ENCODE results near the gene ATP2C2. TPM values are rescaled to one million over a fixed set of nuclear protein-coding genes. Genes with fewer than 3 reads are reported as not detected.

Gene ATP2C2
- total RNA-seq, 1 donor from 2014 or later, result 32.1 TPM

DNA sequence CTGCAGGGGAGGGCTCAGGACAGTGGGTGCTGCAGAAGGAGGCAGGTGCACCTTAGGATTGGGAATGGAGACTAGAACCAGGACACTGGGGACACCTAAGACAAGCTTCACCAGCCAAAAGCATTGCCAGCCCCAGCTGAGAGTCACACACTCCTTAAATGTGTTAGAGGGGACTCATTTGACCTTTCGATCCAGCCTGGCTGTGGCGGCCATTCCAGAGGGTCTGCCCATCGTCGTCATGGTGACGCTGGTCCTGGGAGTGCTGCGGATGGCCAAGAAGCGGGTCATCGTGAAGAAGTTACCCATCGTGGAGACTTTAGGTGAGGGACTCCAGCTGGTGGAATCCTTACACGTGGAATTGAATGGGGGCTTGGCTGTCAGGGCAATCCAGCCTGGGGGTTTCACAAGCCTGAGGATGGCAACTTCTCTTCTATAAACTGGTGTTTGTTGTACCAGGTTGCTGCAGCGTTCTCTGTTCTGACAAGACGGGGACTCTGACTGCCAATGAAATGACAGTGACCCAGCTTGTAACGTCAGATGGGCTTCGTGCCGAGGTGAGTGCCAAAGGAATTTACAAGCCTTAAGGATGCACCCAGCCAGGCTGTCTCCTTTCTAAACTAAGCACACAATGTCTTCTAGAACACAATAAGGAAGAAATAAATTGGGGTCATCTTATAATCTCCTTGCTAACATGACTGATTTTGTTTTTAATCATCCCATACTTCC, 70.8 kb downstream of the ATP2C2 start:
- FAIRE-seq, result no peak
- Histone ChIP-seq H3K4me3 (ENCODE audit: low read depth, low read length) (no peak overlapping the region), H3K27me3 (ENCODE audit: control insufficient read depth, insufficient read depth, low read length) (no peaks in the 10 kb centered on the region), H3K36me3 (ENCODE audit: control insufficient read depth, insufficient read depth, low read length) (peaks cover 6% of the 10 kb centered on the region)
- no peak for DNase-seq (ENCODE audit: low read depth)
- TF ChIP-seq, protein P1, sequence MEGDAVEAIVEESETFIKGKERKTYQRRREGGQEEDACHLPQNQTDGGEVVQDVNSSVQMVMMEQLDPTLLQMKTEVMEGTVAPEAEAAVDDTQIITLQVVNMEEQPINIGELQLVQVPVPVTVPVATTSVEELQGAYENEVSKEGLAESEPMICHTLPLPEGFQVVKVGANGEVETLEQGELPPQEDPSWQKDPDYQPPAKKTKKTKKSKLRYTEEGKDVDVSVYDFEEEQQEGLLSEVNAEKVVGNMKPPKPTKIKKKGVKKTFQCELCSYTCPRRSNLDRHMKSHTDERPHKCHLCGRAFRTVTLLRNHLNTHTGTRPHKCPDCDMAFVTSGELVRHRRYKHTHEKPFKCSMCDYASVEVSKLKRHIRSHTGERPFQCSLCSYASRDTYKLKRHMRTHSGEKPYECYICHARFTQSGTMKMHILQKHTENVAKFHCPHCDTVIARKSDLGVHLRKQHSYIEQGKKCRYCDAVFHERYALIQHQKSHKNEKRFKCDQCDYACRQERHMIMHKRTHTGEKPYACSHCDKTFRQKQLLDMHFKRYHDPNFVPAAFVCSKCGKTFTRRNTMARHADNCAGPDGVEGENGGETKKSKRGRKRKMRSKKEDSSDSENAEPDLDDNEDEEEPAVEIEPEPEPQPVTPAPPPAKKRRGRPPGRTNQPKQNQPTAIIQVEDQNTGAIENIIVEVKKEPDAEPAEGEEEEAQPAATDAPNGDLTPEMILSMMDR (IDR thresholded peaks at IDR 0.05; ENCODE audit: insufficient read depth, low read length, severe bottlenecking), result no peak

DNA sequence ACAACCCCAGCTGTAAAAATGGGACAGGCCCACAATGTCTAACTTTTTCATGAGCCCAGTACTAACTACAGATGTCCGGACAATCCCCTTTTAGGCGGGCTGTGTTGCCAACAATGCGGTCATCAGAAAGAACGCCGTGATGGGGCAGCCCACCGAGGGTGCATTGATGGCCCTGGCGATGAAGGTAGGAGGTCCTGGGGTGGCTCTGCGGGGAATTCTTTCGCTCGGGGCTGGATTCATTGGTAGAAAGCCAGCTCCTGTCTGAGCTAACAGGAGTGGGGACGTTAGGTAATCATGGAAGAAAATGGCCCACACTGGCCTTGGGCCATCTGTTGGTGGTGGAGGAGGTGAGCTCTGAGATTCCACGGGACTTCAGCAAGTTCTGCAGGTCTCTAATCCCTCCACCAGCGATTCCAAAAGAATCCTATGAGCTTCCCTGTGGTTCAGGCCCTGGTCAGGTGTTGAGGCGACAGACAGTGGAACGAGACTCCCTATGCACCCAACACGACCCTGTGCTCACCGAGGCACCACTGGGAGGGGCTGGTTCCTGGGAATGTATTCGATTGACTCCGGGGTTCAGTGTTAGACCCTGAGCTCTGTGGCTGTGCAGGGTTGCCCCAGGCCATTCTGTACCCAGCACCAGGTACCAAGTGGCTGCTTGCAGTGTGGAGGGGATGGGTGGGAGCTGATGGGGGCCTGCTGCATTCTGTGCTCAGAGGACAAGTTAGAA, 74.2 kb downstream of the ATP2C2 start:
- TF ChIP-seq, protein P1 (IDR thresholded peaks at IDR 0.05; ENCODE audit: insufficient read depth, low read length, severe bottlenecking), result no peak
- DNase-seq (ENCODE audit: low read depth) (no peak), FAIRE-seq (no peak)
- peaks cover 6% of the 10 kb centered on the region for H3K36me3 ChIP-seq (ENCODE audit: control insufficient read depth, insufficient read depth, low read length)
- H3K27me3 ChIP-seq (ENCODE audit: control insufficient read depth, insufficient read depth, low read length), result no peaks in the 10 kb centered on the region
- H3K4me3 ChIP-seq (ENCODE audit: low read depth, low read length), result no peak overlapping the region

DNA sequence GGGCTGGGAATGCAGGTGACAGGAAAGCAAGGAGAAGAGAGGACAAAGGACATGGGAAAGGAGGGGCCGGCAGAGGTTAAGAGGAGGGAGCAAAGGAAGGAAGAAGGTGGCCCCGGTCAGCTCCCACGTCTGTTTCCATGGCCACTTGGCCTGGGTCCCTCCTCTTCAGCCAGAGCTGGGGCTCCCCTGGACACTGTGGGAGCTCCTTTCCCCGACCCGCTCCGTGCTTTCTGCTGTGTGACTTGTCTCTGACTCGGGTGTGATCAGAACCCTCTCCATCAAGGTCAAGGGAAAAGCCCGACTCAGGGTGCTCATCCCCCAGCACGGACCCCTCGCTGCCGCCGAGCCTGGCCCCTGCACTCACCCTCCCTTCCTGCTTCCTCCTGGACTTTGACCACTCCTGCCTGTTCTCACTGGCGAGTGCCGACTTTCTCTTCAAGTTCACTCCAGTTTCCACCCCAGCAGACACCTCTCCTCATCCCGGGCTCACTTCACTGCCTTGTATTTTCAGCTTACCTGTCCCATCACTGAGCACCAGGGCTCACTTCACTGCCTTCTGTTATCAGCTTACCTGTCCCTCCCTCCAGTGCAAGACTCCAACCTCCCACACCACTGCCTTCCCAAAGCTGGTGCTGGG, 74.9 kb downstream of the ATP2C2 start:
- FAIRE-seq, result no peak
- no peak overlapping the region for H3K4me3 ChIP-seq (ENCODE audit: low read depth, low read length)
- TF ChIP-seq, protein P1 (IDR thresholded peaks at IDR 0.05; ENCODE audit: insufficient read depth, low read length, severe bottlenecking), result no peak
- DNase-seq (ENCODE audit: low read depth), result no peak
- peaks cover 5% of the 10 kb centered on the region for H3K36me3 ChIP-seq (ENCODE audit: control insufficient read depth, insufficient read depth, low read length)
- no peaks in the 10 kb centered on the region for H3K27me3 ChIP-seq (ENCODE audit: control insufficient read depth, insufficient read depth, low read length)

DNA sequence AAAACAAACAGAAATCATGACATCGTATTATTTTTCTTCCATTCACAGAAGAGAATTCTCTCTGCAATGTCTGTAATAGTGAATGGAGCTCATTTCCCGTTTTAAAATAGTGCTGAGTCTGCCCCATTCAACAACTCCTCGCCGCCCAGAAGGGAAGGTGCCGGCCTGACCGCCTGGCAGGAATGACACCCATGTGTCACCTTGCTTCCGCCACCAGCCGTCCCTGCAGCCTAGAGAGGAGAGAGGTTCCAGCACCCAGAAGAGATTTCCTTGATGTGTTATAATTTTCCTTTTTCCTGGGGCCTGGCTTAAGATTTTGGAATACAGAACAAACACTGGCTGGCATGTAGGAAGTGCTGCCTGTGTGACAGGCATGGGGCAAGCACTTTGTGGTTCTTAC, 76.1 kb downstream of the ATP2C2 start:
- Histone ChIP-seq H3K36me3 (ENCODE audit: control insufficient read depth, insufficient read depth, low read length) (peaks cover 2% of the 10 kb centered on the region), H3K4me3 (ENCODE audit: low read depth, low read length) (no peak overlapping the region), H3K27me3 (ENCODE audit: control insufficient read depth, insufficient read depth, low read length) (no peaks in the 10 kb centered on the region)
- TF ChIP-seq, protein P1 (IDR thresholded peaks at IDR 0.05; ENCODE audit: insufficient read depth, low read length, severe bottlenecking), result no peak
- FAIRE-seq (no peak), DNase-seq (ENCODE audit: low read depth) (no peak)

DNA sequence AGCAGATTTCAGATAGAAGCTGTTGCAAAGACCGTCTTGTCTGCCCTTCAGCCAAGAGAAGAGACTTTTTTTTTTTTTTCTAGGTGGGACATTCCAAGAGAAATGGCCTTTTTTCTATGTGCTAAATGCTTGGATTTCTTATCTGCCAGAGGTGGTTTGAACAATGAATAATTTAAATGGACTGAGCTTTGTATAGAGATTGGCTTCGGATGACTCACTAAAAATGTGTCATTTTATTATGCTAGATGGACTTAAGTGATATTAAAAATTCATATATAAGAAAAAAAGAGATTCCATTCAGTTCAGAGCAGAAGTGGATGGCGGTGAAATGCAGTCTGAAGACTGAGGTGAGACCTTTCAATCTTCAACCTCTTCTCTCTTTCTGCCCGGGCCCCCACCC, 77.7 kb downstream of the ATP2C2 start:
- TF ChIP-seq, protein P1 (IDR thresholded peaks at IDR 0.05; ENCODE audit: insufficient read depth, low read length, severe bottlenecking), result no peak
- FAIRE-seq (no peak), DNase-seq (ENCODE audit: low read depth) (peak; percentile 37)
- no peak overlapping the region for H3K4me3 ChIP-seq (ENCODE audit: low read depth, low read length)
- peaks cover 4% of the 10 kb centered on the region for H3K36me3 ChIP-seq (ENCODE audit: control insufficient read depth, insufficient read depth, low read length)
- H3K27me3 ChIP-seq (ENCODE audit: control insufficient read depth, insufficient read depth, low read length), result no peaks in the 10 kb centered on the region
